NCI-H1417 (cell line): ENCODE measurements around the gene CEP20.

Source experiments
- DNase-seq, 3 experiments: peaks; one replicate each; lab custom pipeline; 2025; lab: John Stamatoyannopoulos, UW

Gene CEP20

DNA sequence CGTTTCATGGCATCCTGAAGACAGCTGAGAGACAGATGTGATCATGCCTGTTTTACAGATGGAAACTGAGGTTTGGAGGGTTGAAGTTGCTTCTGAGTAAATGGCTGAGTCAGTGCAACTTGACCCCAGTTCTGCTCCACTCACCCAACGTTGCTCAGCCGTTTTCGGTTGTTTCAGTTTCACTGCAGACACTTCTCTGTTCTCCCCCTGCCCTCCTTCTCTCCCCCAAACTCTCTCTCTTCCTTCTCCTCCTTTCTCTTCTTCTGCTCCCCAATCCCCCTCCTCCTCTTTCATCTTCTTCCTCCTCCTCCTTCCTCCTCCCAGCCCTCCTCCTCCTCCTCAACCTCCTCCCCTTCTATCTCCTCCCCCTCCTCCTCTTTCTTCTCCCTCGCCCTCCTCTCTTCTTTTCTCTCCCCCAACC is 9.4 kb upstream of the CEP20 start:
- DNase-seq = no peak

DNA sequence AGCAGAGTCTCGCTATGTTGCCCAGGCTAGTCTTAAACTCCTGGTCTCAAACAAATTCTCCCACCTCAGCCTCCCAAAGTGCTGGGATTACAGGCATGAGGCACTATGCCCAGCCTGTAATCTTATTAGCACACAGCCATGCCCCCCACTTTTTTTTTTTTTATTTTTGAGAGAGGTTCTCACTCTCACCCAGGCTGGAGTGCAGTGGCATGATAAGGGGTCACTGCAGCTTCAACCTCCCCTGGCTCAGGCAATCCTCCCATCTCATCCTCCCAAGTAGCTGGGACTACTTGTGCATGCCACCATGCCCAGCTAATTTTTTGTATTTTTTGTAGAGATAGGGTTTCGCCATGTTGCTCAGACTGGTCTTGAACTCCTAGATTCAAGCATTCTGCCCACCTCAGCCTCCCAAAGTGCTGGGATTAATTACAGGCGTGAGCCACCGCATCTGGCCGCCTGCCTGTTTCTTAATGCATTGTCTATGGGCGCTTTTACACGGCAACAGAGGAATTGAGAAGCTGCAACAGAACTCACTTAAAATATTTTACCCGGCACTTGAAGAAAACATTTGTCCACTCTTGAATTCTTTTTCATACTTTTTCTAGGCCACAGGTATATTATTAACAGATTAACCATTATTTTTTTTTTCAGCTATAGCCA is 8.8 kb upstream of the CEP20 start:
- DNase-seq = no peak

DNA sequence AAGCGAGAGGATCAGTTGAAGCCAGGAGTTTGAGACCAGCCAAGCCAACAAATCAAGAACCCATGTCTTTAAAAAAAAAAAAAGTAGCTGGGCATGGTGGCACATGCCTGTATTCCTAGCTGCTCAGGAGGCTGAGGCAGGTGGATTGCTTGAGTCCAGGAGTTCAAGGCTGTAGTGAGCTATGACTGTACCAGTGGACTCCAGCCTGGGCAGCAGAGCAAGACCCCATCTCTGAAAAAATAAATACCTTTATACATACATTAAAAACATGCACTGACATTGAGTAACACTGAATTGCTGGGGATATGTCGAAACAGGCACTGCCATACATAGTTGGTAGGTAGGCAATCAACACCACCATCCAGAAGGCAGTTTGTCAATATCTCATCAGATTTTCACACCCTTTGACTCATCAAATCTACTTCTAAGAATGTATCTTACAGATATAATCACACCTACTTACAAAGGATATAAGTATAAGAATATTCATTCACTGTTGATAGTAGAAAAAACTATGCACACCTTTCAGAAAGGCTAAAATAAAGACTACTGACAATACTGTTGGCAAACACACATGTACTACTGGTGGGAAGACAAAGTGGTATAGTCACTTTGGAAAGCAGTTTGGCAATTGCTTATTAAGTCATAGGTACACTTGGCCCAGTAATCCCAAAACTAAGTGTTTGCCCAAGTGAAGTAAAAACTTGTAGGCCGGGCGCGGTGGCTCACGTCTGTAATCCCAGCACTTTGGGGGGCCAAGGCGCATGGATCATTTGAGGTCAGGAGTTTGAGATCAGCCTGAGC is 6.4 kb upstream of the CEP20 start:
- no peak for DNase-seq

DNA sequence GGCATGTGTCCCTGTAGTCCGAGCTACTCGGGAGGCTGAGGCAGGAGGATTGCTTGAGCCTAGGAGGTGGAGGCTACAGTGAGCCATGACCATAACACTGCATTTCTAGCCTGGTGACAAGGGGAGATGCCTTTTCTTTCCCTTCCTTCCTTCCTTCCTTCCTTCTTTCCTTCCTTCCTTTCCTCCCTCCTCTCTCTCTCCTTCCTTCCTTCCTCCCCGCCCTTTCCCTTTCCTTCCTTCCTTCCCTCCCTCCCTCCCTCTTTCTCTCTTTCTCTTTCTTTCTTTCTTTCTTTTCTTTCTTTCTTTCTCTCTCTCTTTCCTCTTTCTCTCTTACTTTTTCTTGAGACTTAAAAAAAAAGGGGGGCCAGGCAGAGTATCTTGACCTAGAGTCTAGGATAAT is 3.1 kb upstream of the CEP20 start:
- no peak for DNase-seq

DNA sequence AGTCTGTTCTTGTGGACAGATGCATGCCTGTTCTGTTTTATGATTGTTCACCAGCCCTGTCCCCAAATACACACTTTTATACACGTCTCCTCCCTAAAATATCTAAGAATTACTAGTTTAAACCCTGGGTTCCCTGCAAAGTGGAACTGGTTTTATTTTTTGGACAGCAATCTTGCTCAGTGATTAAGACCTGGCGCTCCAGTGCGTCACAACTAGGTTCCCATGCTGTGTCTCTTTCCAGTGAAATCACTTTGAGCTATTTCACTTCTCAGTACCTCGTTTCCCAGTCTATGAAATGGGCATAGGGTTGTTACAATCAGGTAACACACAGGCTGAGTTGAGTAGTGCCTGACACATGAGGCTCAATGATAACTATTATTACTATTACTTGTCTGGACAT is 1.1 kb downstream of the CEP20 start:
- DNase-seq = no peak

DNA sequence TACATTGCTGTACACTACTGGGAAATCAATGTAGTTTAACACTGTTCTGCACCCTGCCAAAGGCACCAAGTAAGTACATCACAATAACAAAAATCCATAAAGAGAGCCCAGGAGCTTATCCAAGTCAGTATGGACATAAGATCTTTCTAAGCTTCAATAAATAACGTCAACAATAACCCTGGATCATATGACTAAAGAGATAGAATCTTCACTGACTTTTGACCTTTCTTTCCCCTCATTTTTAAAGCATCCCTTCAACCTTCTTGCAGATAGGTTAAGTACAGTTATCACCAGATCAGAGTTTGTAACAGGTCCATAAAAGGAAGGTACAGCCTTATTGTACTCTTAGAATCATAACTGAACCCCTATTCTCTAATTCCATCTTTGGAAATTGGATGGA is 2.3 kb downstream of the CEP20 start:
- no peak for DNase-seq

DNA sequence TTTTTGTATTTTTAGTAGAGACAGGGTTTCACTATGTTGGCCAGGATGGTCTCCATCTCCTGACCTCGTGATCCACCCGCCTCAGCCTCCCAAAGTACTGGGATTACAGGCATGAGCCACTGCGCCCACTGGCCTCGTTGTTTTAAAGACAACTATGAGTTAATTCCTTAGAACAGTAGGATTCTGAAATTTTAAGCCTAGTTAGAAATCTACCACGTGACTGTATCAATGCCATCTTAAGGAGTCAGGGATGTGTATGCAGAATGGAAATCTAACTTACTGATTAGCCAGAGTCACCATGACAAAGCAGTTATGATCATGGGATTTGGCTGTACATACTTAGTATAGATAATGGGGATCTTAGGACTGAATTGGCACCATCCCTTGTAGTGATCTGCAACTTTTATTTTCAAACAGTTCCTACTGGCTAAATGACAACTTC is 2.8 kb downstream of the CEP20 start:
- DNase-seq = no peak

DNA sequence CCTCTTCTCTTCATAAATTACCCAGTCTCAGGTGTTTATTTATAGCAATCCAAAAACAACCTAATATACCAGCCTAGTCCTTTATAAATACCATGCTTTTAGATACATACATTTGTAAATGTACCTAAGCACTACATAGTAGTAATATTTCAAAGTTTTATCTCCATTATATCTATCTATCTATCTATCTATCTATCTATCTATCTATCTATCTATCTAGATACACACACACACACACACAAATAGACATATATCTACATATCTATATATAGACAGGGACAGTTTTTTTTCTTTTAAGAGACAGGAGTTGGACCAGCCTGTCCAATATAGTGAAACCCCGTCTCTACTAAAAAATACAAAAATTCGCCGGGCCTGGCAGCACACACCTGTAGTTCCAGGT is 5.8 kb downstream of the CEP20 start:
- no peak for DNase-seq

DNA sequence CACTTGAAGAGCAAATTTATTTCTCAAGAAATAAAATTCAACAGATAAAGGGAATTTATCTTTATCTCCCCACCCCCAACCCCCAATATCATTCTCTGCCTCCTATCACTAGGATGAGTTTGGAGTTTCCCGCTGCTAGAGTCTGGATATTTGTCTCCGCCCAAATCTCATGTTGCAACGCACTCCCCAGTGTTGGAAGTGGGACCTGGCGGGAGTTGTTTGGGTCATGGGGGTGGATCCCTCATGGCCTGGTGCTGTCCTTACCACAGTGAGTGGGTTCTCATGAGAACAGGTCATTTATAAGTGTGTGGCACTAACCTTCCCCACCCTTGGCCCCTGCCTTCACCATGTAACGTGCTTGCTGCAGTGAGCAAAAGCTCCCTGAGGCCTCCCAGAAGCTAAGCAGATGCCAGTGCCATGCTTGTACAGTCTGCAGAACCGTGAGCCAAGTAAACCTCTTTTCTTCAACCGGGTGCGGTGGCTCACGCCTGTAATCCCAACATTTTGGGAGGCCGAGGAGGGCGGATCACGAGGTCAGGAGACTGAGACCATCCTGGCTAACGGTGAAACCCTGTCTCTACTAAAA is 6.5 kb downstream of the CEP20 start:
- DNase-seq = no peak

DNA sequence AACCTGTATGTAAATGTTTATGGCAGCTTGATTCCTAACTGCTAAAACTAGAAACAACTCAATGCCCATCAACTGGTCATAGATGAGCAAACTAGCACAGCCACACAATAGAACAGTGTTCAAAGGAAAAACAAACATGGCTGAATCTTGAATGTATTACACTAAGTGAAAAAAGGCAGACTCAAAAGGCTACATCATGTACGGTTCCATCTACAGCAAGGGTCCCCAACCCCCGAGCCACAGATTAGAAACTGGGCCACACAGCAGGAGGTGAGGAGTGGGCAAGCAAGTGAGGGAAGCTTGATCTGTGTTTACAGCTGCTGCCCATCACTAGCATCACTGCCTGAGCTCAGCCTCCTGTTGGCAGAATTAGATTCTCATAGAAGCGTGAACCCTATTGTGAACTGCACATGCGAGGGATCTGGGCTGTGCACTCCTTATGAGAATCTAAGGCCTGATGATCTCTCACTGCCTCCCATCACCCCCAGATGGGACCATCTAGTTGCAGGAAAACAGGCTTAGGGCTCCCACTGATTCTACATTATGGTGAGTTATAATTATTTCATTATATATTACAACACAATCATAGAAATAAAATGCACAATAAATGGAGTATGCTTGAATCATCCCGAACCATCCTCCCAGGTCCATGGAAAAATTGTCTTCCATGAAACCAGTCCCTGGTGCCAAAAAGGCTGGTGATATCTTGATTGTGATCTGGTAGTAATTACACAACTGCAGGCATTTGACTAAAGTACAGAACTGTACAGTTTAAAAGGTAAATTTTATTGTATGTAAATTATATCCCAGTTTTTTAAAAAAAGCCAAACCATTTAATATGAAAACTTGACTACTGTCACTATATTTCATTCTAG is 7.7 kb downstream of the CEP20 start:
- DNase-seq = no peak

DNA sequence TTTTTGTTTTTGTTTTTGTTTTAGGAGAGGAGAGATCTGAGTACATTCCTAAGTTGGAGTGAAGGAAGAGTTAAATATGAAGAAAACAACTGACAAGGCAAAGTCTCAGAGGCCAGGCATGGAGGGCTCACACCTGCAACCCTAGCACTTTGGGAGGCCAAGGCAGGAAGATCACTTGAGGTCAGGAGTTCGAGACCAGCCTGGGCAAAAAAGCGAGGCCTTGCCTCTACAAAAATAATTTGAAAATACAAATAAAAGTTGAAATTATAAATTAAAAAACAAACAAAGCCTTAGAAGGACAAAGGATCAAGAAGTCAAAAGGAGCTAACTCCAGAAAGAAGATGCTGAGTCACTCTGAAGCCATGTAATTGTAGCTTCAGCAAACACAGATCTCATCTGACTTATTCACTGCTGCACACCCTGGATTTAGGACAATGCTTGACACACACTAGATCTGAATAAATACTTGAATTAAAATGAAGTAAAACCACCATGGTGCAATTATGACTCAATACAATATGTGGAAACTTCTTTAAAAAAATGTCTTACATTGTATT is 9.1 kb downstream of the CEP20 start:
- DNase-seq = peak in 1 of 3 experiments; percentile 9

DNA sequence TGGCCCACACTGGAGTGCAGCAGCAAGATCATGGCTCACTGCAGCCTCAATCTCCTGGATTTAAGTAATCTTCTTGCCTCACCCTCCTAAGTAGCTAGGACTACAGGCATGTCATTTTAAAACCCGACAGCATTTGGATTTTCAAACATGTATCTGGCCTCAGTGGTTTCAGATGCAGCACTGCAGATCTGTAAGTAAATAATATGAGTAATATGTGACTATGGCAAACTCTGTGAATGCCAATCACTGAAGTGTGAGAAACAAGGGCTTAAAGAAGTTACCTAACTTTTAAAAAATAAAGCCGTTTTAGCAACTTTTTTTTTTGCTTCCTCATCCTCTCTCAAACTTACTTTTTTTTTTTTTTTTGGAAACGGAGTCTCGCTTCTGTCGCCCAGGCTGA is 11.9 kb downstream of the CEP20 start:
- no peak for DNase-seq

DNA sequence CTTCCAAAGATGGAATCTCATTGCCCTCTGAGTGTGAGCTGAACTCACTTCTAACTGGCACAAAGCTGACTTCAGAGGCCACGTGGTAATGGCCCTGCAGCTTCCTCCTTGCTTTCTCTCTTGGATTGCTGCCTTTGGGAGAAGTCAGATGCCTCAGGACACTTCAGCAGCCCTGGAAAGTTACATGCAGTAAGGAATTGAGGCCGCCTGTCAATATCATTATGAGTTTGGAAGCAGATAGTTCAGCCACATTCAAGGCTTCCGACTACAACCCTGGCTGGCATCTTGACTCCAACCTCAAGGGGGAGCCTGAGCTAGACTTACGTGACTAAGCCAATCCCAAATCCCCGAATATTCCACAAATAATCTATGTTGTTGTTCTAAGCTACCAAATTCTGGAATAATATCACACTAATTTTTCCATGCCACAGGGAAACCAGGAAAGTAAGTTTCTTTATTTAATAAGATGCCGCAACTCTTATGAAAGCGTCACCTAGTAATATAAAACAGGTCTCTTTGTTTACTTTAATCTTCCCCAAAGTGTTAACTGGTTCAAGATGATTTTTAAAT is 13.6 kb downstream of the CEP20 start:
- DNase-seq = peak in 2 of 3 experiments; percentile 0 to 46

DNA sequence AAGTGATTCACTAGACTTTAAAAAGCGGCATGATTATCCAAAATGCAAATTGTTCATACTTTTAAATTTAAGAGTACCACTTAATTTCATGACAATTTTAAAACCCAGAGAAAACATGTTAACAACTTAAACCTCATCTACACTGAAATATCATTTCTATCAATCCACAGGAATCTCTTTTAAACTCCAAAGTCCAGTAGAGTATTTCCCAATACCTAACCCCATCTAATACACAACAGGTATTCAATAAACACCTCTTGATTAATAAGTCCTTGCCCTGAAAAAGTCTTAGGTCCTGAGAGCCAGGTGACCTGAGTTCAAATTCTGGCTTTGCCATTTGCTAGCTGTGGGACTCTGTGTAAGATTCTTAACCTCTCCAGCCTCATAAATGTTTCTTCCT is 14.7 kb downstream of the CEP20 start:
- no peak for DNase-seq

DNA sequence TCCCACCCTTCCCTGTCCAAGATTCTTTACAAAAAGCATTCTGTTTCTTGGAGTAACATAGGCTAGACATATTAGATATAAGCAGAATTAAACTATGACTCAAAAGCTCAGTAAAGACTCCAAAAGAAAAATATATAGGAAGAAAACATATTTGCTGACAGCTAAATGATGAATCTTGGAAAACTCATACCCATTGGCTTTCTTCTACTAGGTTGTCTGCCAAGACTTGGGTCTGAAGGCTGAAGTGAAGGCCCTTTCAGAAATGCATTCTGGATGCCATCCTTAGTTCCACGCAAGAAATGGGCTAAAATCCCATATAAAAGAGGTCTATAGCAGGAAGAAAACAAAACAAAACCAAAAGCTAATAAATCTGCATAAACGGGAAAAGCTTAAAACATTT is 15.1 kb downstream of the CEP20 start:
- DNase-seq = no peak

DNA sequence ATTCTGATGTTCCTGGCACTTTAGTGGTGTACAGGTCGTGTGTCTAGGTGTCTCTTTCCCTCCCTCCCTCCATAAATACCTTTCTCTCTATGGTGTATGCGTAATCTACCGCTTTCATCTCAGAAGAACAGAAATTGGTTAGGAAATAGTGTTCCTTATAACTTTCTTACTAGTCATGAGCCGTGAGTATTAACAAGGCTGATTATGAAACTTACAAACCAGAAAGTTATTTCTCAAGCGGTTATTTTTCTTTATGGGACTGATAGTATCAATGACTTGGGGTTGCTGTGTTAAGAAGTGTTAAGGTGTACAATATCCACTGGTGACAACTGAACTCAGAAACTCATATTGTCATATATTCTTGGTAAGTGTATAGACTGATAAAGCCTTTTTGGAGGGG is 18.4 kb downstream of the CEP20 start:
- DNase-seq = no peak

DNA sequence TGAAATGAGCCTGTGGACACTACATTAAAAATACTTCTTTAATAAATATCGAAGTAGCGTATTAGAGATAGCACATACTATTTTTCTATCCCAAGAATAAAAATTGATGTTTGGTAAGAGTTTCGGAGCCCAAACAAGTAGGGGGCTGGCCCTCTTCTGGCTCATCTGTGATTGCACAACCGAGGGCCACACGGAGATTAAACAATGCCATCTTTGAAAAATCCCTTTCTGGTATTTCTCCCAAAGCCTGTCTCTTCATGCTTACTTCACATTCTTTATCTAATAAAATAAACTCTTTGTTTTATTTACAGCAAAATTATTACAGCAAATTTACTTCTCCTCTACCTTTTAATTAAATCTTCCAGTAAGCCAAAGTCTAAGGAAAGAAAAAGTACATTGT is 22.0 kb downstream of the CEP20 start:
- DNase-seq = no peak

DNA sequence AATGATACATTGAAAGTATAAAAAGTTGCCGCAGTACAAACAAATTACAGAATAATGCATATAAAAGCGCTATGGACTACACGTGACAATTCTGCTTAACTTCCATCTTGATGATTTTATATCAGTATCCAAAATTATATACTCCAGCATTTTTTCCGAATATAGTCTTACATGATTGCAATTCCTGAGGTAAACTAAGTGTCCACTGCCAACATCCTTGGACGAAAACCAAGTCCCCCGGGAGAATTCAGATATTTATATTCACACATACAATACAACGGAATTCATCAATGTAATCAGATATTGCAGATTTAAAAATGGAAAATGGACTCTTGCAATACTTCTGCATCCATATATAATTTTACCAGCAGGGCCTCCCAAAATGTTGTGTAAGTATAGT is 22.7 kb downstream of the CEP20 start:
- no peak for DNase-seq

DNA sequence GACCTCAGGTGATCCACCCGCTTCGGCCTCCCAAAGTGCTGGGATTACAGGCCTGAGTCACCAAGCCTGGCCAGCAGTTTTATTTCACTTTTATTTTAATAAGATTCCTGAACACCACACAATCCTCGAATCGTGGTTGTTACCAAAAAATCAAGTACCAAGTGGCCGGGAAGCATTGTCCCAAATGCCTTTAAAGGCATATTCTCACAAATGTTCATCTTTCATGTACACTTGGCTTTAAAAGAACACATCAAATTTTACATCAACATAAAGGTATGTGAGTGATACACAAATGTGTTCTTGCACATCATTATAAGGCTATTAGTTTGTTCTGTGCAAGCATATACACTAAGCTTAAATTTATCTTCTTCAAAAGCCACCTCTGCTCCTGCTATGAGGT is 23.5 kb downstream of the CEP20 start:
- DNase-seq = no peak

DNA sequence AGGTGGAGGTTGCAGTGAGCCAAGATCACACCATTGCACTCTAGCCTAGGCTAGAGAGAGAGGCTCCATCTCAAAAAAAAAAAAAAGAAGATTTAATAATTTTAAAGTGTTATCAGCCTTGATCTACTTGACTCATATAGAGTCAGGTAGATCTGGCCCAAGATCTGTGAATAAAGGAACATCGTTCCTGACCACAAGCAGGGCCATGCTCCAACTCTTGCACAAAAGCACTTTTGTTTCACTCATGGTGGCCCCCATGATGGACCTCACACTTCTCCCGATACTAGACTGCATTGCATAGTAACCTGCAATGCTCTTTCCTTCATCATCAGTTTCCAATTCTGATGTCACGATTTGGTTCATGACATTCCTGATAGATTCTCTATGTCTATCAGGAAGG is 26.4 kb downstream of the CEP20 start:
- DNase-seq = no peak

DNA sequence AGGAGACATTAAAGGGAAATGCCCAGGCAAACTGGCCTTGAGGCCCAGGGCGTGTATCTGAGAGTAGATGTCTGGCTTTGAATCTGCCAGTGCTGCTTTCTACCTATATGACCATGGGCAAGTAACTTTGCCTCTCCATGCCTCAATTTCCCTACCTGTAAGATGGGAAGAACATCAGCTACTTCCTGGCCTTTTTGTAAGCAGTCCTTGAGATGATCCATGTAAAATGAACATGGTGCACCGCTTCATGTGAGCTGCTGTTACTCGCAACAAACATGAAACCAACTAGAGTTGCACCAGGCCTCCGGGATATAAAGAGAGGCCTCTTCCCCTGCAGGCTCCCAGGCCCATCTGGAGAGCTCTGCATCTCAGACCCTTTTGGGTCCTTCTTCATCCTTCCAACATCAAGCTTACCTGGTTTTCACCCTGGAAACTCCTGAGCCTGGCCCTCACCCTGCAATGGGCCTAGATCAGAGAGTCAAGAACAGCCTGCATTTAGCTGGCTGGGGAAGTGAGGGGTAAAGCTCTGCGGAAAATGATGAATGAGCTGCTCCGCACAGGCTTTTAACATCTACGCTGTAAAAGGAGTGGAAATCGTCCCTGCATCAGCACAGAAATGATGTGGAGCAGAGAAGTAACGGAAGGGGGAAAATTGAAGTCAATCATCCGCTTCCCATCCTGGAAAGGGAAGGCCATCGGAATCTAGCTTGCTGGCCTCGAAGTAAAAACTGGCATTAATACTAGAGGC is 29.3 kb downstream of the CEP20 start:
- DNase-seq = no peak
